KOPT-K1 (cell line): ENCODE data around the gene MEGF11.

Source experiments
- H3K27ac ChIP-seq: fragments of 200-600 bp; sonication (generic); 2 replicates; pipeline ENCODE4 v1.5.1; 2016; ENCODE audit warnings: antibody characterized with exemption, mild to moderate bottlenecking, low read depth, low read length; ENCODE audit not compliant: poor library complexity, severe bottlenecking
- H3K36me3 ChIP-seq: fragments of 200-600 bp; sonication (generic); 2 replicates; pipeline ENCODE4 v1.5.1; 2017; ENCODE audit warnings: antibody characterized with exemption, mild to moderate bottlenecking, low read length, moderate library complexity; ENCODE audit not compliant: insufficient read depth
- H3K9me3 ChIP-seq: fragments of 200-600 bp; sonication (generic); 2 replicates; pipeline ENCODE4 v1.5.1; 2017; ENCODE audit warnings: antibody characterized with exemption, low read length, mild to moderate bottlenecking; ENCODE audit not compliant: insufficient read depth, poor library complexity, severe bottlenecking

MEGF11 gene

DNA sequence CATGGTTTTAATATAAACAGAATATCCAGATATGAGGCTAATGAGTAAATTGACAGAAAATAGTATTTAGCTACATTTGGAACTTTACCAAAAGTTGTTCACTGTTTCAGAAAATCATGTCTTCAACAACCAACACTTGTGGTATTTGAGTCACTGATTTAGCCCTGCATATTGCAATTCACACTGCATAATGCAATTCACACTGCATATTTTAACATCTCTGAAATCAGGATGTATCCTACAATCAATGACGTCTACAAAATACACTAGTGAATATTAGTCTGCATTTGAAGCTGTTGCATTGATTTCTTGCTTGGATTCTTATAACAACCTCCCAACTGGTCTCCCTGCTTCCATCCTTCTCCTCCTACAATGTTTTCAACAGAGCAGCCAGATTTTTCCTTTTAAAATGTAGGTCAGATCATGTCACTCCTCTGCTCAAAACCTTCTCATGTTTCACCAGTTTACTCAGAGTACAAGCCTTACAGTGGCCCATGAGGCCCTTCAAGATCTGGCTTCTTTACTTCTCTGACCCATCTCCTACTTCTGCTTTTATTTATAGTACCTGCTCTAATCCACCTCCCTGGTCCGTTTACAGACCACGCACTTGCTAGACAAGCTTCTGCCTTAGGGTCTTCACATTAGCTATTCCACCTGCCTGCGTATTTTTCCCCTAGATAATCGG lies 395.7 kb downstream of the MEGF11 start:
- H3K9me3 ChIP-seq = no peaks in the 10 kb centered on the region
- H3K36me3 ChIP-seq = no peaks in the 10 kb centered on the region
- no peak overlapping the region for H3K27ac ChIP-seq

DNA sequence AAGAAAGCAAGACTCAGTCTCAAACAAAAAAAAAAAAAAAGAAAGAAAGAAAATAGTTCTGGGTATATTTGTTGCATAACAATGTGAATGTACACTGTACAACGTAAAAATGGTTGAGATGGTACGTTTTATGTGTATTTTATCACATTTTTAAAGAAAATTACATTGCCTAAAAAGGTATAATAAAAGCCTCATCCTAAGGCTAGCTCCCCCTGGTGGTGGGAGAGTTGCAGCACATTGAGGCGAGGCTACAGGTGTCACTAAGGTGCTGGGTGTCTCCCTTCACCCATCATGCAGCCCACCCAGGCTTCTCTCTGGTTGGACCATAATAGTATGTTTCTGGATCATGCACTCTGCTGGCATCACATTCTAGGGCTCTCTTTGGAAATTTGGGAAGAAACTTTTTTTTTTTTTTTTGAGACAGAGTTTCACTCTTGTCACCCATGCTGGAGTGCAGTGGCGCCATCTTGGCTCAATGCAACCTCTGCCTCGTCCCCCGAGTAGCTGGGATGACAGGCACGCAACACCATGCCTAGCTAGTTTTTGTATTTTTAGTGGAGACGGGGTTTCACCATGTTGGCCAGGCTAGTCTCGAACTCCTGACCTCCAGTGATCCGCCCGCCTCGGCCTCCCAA lies 396.6 kb downstream of the MEGF11 start:
- Histone ChIP-seq H3K36me3 (no peaks in the 10 kb centered on the region), H3K27ac (no peak overlapping the region), H3K9me3 (no peaks in the 10 kb centered on the region)

DNA sequence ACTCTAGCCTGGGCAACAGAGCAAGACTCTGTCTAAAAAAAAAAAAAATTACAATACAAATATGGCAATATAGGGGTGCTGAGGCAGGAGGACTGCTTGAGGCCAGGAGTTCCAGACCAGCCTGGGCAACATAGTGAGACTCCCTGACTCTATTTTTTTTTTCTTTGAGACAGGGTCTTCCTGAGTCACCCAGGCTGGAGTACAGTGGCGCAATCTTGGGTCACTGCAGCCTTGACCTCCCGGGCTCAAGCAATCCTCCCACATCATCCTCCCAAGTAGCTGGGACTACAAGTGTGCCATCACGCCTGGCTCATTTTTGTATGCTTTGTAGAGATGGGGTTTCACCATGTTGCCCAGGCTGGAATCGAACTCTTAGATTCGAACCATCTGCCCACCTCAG lies 401.6 kb downstream of the MEGF11 start:
- Histone ChIP-seq H3K9me3 (no peaks in the 10 kb centered on the region), H3K27ac (no peak overlapping the region), H3K36me3 (no peaks in the 10 kb centered on the region)

GRCh38 chr15:65847989-65848388 lies 405.6 kb downstream of the MEGF11 start:
- Histone ChIP-seq H3K9me3 (no peaks in the 10 kb centered on the region), H3K27ac (no peak overlapping the region)

DNA sequence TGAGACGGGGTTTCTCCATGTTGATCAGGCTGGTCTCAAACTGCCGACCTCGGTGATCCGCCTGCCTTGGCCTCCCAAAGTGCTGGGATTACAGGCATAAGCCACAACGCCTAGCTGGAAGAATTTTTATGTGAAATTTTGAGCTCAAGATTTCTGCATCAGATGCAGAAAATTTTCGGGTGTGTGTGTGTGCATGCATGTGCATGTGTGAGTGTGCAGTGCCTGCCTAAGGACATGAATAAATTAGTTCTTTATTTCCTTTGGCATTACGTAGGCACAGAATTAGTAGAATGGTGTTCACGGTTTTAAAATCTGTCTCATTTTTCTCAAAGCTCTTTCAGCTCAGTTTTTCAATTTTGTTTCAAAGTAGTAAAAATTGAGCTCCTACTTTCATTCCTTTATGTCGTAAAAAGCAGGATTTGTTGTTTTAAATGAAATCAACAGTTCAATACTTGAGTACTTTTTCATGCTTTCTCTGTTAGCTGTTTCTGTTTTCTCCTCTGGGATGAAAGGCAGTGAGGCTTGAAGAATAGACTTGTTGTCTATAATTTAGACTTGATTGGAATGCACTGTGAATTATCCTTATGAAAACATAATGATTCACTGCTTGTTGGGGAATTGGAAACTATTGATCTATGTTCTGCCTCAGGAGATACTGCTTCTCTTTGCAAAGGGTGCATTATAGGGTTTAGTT lies 407.6 kb downstream of the MEGF11 start:
- Histone ChIP-seq H3K36me3 (no peaks in the 10 kb centered on the region), H3K27ac (no peak overlapping the region), H3K9me3 (no peaks in the 10 kb centered on the region)

More at GRCh38 chr15:65847989-65848388, 405.6 kb downstream of the MEGF11 start:
- no peaks in the 10 kb centered on the region for H3K36me3 ChIP-seq
